ENCODE measurements around the gene SLC35C1. TPM values are rescaled to one million over a fixed set of nuclear protein-coding genes. Genes with fewer than 3 reads are reported as not detected.

Gene SLC35C1
- total and polyA plus RNA-seq, 12 donors = 4.5 to 14.1 (median 6.1) TPM

GRCh38 chr11:45810431-45811108, 5.6 kb downstream of the SLC35C1 start:
- intact Hi-C loops (cut with DNase I) = no loop called here
- Histone ChIP-seq H3K36me3 (peaks cover 0 to 61% (median 15%) of the 10 kb centered on the region in 9 donors), H3K27me3 (no peaks in the 10 kb centered on the region), H3K4me3 (no peak overlapping the region), H3K27ac (no peak overlapping the region), H3K4me1 (peaks cover 14 to 48% (median 33%) of the 10 kb centered on the region in 9 donors), H3K9me3 (no peaks in the 10 kb centered on the region)
- WGBS, 2 donors = 92 to 93% methylated on average over 23 of the region's 23 CpGs
- ATAC-seq = peak in 1 of 8 donors; percentile 2
- TF ChIP-seq CTCF (IDR thresholded peaks at IDR 0.05) = no peak
- no peak for DNase-seq

GRCh38 chr11:45811109-45811435, 6.1 kb downstream of the SLC35C1 start:
- Histone ChIP-seq H3K27ac (no peak overlapping the region), H3K36me3 (peaks cover 0 to 61% (median 15%) of the 10 kb centered on the region in 9 donors), H3K9me3 (no peaks in the 10 kb centered on the region), H3K4me1 (peaks cover 9 to 43% (median 28%) of the 10 kb centered on the region in 9 donors), H3K4me3 (no peak overlapping the region), H3K27me3 (no peaks in the 10 kb centered on the region)
- DNase-seq = no peak
- ATAC-seq = peak in 1 of 8 donors; percentile 10
- WGBS, 2 donors = 93 to 99% methylated on average over 17 of the region's 17 CpGs
- intact Hi-C loops (cut with DNase I) = no loop called here
- TF ChIP-seq CTCF (IDR thresholded peaks at IDR 0.05) = no peak

GRCh38 chr11:45811571-45812290, 6.8 kb downstream of the SLC35C1 start:
- no peak for TF ChIP-seq CTCF (IDR thresholded peaks at IDR 0.05)
- Histone ChIP-seq H3K27me3 (no peaks in the 10 kb centered on the region), H3K9me3 (no peaks in the 10 kb centered on the region), H3K36me3 (peaks cover 0 to 56% (median 15%) of the 10 kb centered on the region in 9 donors), H3K4me3 (no peak overlapping the region), H3K27ac (no peak overlapping the region), H3K4me1 (peaks cover 6 to 37% (median 21%) of the 10 kb centered on the region in 9 donors)
- no peak for DNase-seq
- intact Hi-C loops (cut with DNase I) = no loop called here
- peak in 1 of 8 donors; percentile 11 for ATAC-seq
- whole genome bisulfite sequencing, 2 donors = 86 to 87% methylated on average over 8 of the region's 8 CpGs

- no peak overlapping the region for H3K27ac ChIP-seq
- H3K4me3 ChIP-seq = no peak overlapping the region
- intact Hi-C loops (cut with DNase I) = no loop called here
- H3K36me3 ChIP-seq = peaks cover 0 to 46% (median 15%) of the 10 kb centered on the region in 9 donors
- TF ChIP-seq CTCF (IDR thresholded peaks at IDR 0.05) = no peak
- WGBS, 2 donors = 74 to 84% methylated on average over 7 of the region's 7 CpGs
- no peaks in the 10 kb centered on the region for H3K27me3 ChIP-seq
- ATAC-seq = no peak
- no peak for DNase-seq
- H3K9me3 ChIP-seq = no peaks in the 10 kb centered on the region
- peaks cover 0 to 25% (median 10%) of the 10 kb centered on the region in 9 donors for H3K4me1 ChIP-seq
These were observed 7.9 kb downstream of the SLC35C1 start for GRCh38 chr11:45812581-45813548.
